Measurements from ENCODE around the gene ADAMTSL4. TPM values are rescaled to one million over a fixed set of nuclear protein-coding genes. Genes with fewer than 3 reads are reported as not detected.

The ADAMTSL4 gene
- total and polyA plus RNA-seq, 9 of the 15 experiments (the other 6 are each of a cell fraction or from before 2014, with no cell fraction given): 12.7 to 212 (median 35.6) TPM

DNA sequence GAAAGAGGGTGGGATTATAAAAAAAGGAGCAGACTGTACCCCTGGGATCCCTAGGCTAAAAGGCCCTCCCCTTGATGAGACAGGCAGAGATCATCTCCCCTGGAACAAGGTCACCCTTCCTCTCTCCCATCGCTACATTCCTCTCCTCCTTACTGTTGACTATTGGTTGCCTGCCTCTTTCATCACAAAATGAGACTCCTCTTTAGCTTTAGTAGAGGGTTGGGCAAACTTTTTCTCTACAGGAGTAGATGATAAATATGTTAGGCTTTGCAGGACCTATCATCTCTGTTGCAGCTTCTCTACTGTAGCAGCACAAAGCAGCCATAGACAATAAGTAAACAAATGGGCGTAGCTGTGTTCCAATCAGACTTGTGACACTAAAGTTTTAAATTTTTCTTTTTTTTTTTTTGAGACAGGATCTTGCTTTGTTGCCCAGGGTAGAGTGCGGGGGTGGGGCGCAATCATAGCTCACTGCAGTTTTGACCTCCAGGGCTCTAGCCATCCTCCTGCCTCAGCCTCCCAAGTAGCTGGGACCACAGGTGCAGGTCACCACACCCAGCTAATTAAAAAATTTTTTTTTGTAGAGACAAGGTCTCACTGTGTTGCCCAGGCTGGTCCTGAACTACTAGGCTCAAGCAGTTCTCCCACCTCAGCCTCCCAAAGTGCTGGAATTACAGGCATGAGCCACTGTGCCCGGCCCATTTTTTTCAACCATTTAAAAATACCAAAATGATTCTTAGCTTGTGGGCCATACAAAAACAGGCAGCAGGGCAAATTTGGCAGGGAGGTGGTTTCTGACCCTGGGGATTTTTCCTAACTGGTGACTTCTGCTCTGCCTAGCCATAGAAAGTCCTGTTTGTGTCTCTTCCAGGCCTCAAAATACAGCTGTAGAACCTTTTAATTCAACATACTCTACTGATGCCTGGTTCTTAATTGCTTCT is 15.1 kb downstream of the ADAMTSL4 start (continued):
- TF ChIP-seq ZNF764 (CRISPR knock-in tag; IDR thresholded peaks at IDR 0.05; ENCODE audit: low read depth) (no peak), ETS2 (tag; IDR thresholded peaks at IDR 0.05; ENCODE audit: borderline replicate concordance, poor library complexity, severe bottlenecking) (no peak), RBFOX2 (IDR thresholded peaks at IDR 0.05; ENCODE audit: low read depth, low read length) (0 out of 2 replicates have a peak, but pooled peaks have one; percentile 38), ZNF695 (CRISPR knock-in tag; IDR thresholded peaks at IDR 0.05) (no peak), CEBPG (CRISPR knock-in tag; IDR thresholded peaks at IDR 0.05) (peak; percentile 62), CEBPG (tag; conservative IDR thresholded peaks at IDR 0.05 in 1 of 2, IDR thresholded peaks at IDR 0.05 in 1 of 2) (peak in 1 of 2 experiments; percentile 72; a peak in 2 of 4 replicates), ZKSCAN8 (CRISPR knock-in tag; IDR thresholded peaks at IDR 0.05) (no peak), POLR2G (IDR thresholded peaks at IDR 0.05; ENCODE audit: low read depth, low read length) (peak; percentile 39), SUPT5H (IDR thresholded peaks at IDR 0.05) (peak; percentile 20; the same call in 1 of the 2 replicates), ZNF431 (CRISPR knock-in tag; IDR thresholded peaks at IDR 0.05) (no peak), ZNF384 (IDR thresholded peaks at IDR 0.05; ENCODE audit: low read depth, low read length) (peak; percentile 45; the same call in 1 of the 2 replicates), ELF1 (tag; IDR thresholded peaks at IDR 0.05) (0 out of 2 replicates have a peak, but pooled peaks have one; percentile 26), ZNF551 (CRISPR knock-in tag; IDR thresholded peaks at IDR 0.05) (no peak)
- TF ChIP-seq, protein P1, sequence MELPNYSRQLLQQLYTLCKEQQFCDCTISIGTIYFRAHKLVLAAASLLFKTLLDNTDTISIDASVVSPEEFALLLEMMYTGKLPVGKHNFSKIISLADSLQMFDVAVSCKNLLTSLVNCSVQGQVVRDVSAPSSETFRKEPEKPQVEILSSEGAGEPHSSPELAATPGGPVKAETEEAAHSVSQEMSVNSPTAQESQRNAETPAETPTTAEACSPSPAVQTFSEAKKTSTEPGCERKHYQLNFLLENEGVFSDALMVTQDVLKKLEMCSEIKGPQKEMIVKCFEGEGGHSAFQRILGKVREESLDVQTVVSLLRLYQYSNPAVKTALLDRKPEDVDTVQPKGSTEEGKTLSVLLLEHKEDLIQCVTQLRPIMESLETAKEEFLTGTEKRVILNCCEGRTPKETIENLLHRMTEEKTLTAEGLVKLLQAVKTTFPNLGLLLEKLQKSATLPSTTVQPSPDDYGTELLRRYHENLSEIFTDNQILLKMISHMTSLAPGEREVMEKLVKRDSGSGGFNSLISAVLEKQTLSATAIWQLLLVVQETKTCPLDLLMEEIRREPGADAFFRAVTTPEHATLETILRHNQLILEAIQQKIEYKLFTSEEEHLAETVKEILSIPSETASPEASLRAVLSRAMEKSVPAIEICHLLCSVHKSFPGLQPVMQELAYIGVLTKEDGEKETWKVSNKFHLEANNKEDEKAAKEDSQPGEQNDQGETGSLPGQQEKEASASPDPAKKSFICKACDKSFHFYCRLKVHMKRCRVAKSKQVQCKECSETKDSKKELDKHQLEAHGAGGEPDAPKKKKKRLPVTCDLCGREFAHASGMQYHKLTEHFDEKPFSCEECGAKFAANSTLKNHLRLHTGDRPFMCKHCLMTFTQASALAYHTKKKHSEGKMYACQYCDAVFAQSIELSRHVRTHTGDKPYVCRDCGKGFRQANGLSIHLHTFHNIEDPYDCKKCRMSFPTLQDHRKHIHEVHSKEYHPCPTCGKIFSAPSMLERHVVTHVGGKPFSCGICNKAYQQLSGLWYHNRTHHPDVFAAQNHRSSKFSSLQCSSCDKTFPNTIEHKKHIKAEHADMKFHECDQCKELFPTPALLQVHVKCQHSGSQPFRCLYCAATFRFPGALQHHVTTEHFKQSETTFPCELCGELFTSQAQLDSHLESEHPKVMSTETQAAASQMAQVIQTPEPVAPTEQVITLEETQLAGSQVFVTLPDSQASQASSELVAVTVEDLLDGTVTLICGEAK (IDR thresholded peaks at IDR 0.05): no peak
- TF ChIP-seq, protein P1 (CRISPR knock-in tag; IDR thresholded peaks at IDR 0.05): peak; percentile 71

All from K562 (cell line).